AG09309 (cell line): Measurements from ENCODE around the gene CDK14.

Experiments used
- DNase-seq: peaks from one replicate; pipeline ENCODE4 v3.0.0-alpha.2; 2010; ENCODE audit warnings: low read depth
- H3K4me3 ChIP-seq: 2 replicates; pipeline ENCODE4 v1.5.1; 2011; ENCODE audit warnings: mild to moderate bottlenecking, low read depth, low read length, moderate library complexity; ENCODE audit not compliant: control insufficient read depth
- CTCF ChIP-seq: IDR thresholded peaks from 2 replicates; pipeline ENCODE4 v1.5.1; 2011; ENCODE audit warnings: mild to moderate bottlenecking, low read depth, low read length, inconsistent platforms; ENCODE audit not compliant: insufficient read depth, control insufficient read depth; ENCODE audit errors: missing control alignments

CDK14 gene

GRCh38 chr7:90994121-90994520 is 398.0 kb downstream of the CDK14 start:
- no peak for DNase-seq
- H3K4me3 ChIP-seq, result no peak overlapping the region
- no peak for TF ChIP-seq CTCF

GRCh38 chr7:90994601-90995000 is 398.5 kb downstream of the CDK14 start:
- DNase-seq, result no peak
- H3K4me3 ChIP-seq, result no peak overlapping the region
- no peak for TF ChIP-seq CTCF

- TF ChIP-seq CTCF, result no peak
- DNase-seq, result no peak
- no peak overlapping the region for H3K4me3 ChIP-seq
These were observed 399.9 kb downstream of the CDK14 start for GRCh38 chr7:90995996-90996395.

GRCh38 chr7:90999989-91000979 is 404.2 kb downstream of the CDK14 start:
- H3K4me3 ChIP-seq, result no peak overlapping the region
- no peak for DNase-seq
- TF ChIP-seq CTCF, result no peak

- TF ChIP-seq CTCF, result no peak
- DNase-seq, result no peak
- H3K4me3 ChIP-seq, result no peak overlapping the region
These were observed 408.9 kb downstream of the CDK14 start for GRCh38 chr7:91005024-91005423.

GRCh38 chr7:91005841-91006240 is 409.7 kb downstream of the CDK14 start:
- no peak overlapping the region for H3K4me3 ChIP-seq
- DNase-seq, result no peak
- no peak for TF ChIP-seq CTCF
